HG02943 (cell line): Measurements from ENCODE around the gene SSUH2.
"Not testable (repeated sequence)": the region's sequence is repeated elsewhere in the genome, so short reads cannot be mapped to it uniquely, and the experiment has no call there.

Experiments
- ATAC-seq: cut with Tn5 transposase; IDR thresholded peaks from one replicate; pipeline ENCODE4 v1.9.1; 2021; ENCODE audit warnings: mild to moderate bottlenecking, low read depth, moderate library complexity; ENCODE audit not compliant: unreplicated experiment

Gene SSUH2, protein sequence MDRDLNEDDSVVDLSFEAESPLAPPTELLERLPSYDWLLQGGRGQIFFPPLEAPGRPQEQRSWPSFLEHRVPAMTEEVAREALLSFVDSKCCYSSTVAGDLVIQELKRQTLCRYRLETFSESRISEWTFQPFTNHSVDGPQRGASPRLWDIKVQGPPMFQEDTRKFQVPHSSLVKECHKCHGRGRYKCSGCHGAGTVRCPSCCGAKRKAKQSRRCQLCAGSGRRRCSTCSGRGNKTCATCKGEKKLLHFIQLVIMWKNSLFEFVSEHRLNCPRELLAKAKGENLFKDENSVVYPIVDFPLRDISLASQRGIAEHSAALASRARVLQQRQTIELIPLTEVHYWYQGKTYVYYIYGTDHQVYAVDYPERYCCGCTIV

DNA sequence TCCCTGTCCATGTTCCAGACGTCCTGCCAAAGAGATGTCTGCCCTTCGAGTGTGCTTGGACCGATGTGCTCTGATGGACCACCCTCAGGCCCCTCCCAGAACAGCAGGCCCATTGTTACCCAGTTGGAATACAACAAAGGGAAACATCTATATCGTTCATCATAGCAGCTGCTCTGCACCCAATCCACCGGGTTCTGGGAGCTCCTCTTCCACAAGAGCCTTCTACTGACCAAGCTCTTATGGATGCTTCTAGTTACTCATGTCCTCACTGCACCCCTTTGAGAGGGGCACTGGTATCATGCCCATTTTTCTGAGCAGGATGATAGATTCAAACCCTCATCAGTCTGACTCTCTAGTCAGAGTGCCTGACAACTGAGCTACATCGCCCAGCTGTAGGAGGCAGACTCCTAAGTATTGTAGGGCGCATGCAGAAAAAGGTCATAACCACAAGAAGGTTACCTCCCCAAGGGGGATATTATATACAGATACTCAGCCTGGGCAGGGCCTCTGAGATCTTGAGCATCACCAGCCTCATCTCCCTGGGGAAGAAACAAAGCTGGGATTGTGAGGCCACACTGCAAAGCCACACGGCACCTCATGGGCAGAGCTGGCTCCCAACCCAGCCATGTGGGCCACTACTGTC lies at the start of gene SSUH2:
SSUH2 (minus strand) TSS at position 51 of the 643 bp plus-strand sequence; CDS start at position 11, 40 bp downstream.
- no peak for ATAC-seq

DNA sequence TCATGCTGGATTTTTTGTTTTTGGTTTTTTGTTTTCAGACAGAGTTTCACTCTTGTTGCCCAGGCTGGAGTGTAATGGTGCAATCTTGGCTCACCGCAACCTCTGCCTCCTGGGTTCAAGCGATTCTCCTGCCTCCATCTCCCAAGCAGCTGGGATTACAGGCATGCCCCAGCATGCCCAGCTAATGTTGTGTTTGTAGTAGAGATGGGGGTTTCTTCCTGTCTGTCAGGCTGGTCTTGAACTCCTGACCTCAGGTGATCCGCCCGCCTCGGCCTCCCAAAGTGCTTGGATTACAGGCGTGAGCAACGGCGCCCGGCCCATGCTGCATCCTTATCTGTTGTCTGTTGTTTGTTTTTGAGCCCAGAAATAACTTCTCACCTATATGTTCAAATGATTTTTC lies 46.7 kb upstream of the SSUH2 start:
- ATAC-seq: not testable (repeated sequence)

DNA sequence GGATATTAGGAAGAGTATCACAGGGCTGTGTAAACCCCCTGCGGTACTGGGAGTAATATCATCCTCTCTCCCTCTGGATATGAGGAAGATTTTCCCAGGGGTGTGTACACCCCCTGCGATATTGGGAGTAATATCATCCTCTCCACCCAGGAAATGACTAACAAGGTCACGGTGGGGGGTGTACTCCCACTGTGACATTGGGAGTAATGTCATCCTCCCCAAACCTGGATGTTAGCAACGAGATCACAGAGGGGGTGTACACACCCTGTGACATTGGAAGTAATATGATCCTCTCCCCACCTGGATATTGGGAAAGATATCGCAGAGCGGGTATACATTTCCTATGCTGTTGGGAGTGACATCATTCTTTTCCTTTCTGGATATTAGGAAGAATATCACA lies 40.4 kb upstream of the SSUH2 start:
- ATAC-seq: not testable (repeated sequence)

DNA sequence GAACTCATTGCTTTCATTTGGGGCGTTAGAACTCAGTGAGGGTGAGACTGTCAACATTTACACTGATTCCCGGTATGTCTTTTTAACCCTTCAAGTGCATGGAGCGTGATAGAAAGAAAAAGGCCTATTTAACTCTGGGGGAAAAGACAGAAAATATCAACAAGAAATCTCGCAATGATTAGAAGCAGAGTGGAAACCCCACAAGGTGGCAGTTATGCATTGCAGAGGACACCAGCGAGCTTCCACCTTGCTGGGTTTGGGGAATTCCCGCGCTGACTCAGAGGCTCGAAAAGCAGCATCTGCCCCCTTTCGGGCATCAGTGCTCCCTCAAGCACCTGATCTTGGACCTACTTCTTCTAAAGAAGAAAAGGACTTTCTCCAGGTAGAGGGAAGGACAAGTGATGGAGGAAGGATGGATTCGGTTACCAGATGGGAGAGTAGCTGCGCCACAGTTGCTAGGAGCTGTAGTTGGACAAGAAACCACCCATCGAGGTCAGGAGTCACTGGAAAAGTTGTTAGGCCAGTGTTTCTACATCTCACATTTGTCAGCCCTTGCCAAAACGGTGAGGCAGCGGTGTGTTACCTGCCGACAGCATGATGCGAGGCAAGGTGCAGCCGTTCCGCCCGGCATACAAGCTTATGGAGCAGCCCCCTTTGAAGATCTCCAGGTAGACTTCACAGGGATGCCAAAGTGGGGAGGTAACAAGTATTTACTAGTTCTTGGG lies 38.4 kb upstream of the SSUH2 start:
- ATAC-seq: not testable (repeated sequence)

DNA sequence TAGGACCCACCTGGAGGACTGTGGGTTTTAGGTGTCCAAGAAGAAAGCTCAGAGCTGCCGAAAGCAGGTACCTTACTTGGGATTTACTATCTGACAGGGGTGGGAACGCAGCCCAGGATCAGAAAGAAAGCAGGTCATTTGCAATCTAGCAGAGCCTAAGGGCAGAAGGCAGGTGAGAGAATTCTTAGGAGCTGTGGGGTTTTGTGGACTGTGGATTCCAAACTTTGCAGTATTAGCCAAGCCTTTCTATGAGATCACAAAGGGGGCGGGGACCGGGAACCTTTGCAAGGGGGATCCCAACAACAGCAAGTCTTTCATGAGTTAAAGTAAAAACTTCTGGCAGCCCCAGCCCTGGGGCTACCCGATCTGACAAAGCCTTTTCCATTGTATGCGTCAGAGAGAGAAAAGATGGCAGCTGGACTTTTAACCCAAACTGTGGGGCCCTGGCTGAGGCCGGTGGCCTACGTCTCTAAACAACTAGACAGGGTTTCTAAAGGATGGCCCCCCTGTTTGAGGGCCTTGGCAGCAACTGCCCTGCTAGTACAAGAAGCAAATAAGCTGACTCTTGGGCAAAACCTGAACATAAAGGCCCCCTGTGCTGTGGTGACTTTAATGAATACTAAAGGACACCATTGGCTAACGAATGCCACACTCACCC lies 37.4 kb upstream of the SSUH2 start:
- ATAC-seq: not testable (repeated sequence)

DNA sequence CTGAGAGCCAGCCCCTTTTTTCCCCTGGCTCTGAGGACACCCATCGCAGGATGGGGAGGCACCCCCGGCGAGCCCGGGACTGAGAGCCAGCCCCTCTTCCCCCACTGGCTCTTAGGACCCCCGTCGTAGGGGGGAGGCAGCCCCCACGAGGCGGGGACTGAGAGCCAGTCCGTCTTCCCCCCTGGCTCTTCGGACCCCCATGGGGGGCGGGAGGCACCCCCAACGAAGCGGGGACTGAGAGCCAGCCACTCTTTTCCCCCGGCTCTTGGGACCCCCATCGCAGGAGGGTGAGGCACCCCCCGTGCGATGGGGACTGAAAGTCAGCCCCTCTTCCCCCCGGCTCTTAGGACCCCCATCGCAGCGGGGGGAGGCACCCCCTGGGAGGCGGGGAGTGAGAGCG lies 36.8 kb upstream of the SSUH2 start:
- no peak for ATAC-seq

DNA sequence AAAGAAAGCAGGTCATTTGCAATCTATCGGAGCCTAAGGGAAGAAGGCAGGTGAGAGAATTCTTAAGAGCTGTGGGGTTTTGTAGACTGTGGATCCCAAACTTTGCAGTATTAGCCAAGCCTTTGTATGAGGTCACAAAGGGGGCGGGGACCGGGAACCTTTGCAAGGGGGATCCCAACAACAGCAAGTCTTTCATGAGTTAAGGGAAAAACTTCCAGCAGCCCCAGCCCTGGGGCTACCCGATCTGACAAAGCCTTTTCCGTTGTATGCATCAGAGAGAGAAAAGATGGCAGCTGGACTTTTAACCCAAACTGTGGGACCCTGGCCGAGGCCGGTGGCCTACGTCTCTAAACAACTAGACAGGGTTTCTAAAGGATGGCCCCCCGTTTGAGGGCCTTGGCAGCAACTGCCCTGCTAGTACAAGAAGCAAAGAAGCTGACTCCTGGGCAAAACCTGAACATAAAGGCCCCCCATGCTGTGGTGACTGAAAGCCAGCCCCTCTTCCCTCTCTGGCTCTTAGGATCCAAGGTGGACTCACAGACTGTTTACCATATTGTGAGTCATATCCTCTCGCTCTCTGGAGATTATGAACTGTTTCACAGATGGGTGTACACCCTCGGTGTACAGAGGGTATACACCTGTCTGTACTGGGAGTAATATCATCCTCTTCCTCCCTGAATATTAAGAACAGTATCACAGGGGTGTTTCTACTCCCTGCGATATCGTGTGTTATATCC lies 35.4 kb upstream of the SSUH2 start:
- not testable (repeated sequence) for ATAC-seq

DNA sequence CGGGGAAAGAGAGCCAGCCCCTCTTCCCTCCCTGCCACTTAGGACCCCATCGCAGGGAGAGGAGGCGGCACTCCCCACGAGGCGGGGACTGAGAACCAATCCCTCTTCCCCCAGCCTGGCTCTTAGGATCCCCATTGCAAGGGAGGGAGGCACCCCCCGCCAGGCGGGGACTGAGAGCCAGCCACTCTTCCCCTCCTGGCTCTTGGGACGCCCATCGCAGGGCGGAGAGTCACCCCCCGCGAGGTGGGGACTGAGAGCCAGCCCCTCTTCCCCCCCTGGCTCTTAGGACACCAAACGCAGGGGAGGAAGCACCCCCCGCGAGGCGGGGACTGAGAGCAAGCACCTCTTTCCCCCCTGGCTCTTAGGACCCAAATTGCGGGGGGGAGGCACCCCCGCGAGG lies 34.2 kb upstream of the SSUH2 start:
- ATAC-seq: no peak

DNA sequence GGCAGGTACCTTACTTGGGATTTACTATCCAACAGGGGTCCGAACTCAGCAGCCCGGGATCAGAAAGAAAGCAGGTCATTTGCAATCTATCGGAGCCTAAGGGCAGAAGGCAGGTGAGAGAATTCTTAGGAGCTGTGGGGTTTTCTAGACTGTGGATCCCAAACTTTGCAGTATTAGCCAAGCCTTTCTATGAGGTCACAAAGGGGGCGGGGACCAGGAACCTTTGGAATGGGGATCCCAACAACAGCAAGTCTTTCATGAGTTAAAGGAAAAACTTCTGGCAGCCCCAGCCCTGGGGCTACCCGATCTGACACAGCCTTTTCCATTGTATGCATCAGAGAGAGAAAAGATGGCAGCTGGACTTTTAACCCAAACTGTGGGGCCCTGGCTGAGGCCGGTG lies 32.7 kb upstream of the SSUH2 start:
- ATAC-seq: not testable (repeated sequence)

DNA sequence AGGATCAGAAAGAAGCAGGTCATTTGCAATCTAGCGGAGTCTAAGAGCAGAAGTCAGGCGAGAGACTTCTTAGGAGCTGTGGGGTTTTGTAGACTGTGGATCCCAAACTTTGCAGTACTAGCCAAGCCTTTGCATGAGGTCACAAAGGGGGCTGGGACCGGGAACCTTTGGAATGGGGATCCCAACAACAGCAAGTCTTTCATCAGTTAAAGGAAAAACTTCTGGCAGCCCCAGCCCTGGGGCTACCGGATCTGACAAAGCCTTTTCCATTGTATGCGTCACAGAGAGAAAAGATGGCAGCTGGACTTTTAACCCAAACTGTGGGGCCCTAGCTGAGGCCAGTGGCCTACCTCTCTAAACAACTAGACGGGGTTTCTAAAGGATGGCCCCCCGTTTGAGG lies 31.0 kb upstream of the SSUH2 start:
- not testable (repeated sequence) for ATAC-seq

DNA sequence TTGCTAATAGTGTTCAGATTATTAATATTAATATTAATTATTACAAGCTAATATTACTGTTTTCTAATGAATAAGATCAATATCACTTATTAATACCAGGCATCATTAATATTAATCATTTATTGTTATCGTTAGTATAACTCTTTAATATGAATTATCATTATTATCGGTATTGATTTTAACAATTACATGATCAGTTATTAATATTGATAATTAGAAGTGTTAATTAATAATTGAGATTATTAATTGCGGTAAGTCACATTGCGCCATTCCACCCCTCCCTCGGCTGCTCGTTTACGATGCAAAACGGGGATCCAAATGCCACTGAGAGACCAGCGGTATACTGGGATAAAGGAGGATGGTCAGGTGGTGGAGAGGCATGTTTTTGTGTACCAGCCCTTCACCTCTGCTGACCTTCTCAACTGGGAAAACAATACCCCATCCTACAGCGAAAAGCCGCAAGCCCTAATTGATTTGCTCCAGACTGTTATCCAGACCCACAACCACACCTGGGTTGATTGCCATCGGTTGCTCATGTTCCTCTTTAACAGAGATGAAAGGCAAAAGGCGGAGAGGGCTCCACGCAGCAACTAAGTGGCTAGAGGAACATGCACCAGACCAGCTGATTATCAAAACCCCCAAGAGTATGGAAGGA lies 28.6 kb upstream of the SSUH2 start:
- no peak for ATAC-seq

DNA sequence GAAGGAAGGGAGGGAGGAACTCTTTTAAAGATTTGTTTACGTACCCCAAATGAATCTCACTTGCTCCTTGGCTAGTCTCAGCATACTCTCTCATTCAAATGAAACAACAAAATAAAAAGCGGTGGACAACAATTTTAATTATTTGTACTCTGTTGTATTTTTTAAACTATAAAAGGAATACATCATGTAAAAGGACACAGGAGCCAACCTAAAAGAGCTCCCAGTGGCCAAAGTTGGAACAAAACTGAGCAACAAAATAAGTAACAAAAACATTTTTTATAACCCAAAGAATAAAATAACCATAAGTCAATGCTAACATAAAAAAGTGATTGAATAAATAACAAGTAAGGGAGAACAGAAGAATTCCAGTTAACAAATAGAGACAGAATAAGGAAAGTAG lies 24.4 kb upstream of the SSUH2 start:
- no peak for ATAC-seq

DNA sequence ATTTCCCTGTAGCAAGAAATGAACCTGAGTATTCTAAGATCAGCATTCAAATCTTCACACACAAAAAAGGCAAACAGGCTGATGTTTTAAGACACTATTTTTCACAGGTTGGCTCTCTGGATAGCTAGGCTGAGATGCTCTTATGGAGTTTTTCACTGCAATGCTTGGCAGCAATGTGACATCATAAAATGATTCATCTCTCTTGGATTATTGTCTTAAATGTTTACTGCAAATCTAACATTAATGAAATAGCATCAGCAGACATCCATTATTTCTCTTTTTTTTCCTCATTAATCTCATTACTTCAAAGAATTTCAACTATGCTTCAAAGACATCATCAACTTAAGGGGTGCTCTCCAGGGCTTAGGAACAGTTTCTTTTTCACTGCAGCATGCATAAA lies 23.6 kb upstream of the SSUH2 start:
- ATAC-seq: no peak

DNA sequence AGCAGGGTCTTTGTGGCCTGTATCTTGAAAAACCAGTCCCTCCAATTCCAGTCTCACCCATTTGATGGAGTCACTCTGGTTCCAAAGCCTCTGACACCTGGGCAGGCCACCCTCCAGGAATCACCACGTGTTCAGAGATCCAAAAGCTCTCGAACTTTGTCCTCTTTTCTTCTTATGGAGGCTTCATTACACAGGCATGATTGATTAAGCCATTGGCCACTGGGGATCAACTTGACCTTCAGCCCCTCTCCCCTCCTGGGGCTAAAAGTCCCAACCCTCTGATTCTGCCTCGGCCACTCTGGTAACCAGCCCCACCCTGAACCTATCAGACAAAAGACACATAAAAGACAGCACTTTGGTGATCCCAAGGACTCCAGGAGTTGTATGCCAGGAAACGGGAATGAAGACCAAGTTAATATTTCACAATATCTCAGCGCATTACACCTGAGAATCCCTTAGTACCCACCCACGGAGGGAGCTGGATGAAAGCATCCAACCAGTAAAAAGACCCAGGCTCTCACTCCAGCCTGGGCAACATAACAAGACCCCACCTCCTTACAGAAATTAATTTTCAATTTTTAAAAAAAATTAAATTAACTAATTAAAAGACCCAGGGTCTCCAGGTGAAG lies 23.0 kb upstream of the SSUH2 start:
- ATAC-seq: no peak

DNA sequence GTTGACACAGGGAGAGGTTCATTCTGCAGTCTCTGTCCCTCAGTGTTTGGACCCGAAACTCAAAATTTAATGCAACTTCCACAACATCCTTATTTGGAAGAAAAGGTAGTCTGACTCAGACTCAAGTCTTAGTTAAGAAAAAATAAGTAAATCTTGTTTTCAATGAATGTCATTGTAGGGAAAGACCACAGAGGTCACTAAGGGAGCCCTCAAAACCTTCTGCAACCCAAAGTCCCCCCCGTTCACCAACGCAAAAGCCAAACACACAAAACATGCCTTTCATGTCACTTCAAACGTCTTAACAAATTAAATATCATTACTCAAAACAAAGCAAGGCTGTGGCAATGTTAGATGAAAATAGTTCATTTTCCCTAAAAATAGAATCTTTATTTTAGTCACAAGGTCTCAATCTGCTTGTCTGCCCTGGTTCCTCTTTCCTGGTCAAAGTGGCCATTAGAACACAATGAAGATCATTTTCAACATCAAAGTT lies 20.9 kb upstream of the SSUH2 start:
- no peak for ATAC-seq

DNA sequence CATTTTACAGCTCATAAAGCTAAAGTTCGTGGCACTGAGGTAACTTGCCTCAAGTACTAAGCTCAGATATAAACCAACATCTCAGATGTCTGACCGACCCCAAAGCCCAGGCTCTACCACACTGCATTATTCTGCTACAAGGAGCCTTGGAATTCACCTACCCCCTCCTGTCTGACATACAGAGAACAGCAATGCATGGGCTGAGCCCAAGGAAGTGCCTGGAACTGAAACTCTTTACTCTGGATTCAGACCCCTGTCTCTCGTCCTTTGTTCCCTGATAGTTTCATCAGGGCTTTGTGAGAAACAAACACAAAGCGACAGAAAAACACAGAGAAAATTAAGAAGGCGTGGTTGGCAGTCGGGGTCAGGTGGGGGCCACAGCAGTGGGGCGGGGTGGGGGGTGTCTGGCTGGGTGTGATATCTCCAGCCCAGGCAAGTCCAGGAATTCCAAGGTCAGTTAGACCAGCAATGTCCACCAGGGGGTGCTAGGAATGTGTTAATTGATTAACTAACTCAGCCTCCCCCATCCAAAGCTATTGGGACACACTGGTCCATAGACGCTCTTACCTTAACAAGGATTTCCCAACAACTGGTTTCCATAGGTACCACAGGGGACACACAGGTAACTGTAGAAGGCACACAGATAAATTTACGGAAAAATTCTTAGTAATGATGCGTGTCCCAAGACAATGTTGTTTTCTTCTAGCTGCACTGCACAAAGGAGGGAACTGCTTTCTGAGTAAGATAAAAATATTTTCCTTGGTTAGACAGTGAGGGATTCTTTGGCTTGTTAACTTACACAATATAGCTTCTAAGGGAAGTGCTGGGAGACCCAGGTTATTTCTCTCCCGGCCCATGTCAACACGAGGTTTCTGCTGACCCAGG lies 18.8 kb upstream of the SSUH2 start:
- no peak for ATAC-seq

DNA sequence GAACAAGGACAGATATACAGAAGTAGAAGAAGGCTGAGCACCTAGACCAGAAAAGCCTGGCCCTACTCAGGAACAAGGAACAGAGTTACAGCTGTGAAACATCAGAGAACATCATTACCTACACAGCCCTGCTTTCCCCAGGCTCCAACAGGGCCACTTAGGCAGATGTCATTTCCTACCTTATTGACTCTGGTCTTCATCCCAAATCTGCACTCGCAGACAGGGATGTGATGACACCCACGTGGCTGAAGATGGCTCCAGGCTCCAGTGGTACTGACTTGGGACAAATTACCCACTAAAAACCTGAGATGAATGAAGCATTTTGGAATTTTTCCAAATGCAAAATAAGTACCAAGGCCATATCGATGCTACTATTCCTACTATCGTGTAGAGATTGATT lies 18.0 kb upstream of the SSUH2 start:
- ATAC-seq: no peak
